DLD1 (cell line): ENCODE measurements around the gene SOX6.

Experiments
- in situ Hi-C: cut with HindIII; loops from 2 replicates; pipeline ENCODE4 v1.10.0; 2017; ENCODE audit warnings: low sequenced_read_pairs

SOX6 gene

GRCh38 chr11:16278979-16279378 lies 77.4 kb downstream of the SOX6 start:
- in situ Hi-C loops, result no loop called here

DNA sequence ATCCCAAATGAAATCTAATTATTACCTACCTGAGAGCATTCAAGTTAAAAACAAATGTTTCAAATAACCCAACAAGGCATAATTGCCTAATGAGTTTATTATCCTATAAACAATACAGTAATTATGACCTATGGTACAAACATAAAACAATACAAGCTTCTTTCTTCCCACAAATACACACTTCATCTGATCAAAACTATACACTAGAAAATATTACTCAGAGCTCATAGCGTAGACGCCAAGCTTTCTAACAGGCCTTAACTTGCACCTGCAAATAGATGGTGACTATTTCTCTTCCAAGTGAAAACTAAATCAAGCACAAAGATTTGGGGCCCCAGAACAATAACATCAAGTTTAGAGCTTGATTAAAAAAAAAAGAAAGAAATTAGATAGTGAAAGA lies 78.1 kb downstream of the SOX6 start:
- in situ Hi-C loops, result no loop called here

- in situ Hi-C loops, result no loop called here
Measured at GRCh38 chr11:16276251-16276650, 80.1 kb downstream of the SOX6 start.

- in situ Hi-C loops, result no loop called here
Measured at GRCh38 chr11:16271258-16271657, 85.1 kb downstream of the SOX6 start.

DNA sequence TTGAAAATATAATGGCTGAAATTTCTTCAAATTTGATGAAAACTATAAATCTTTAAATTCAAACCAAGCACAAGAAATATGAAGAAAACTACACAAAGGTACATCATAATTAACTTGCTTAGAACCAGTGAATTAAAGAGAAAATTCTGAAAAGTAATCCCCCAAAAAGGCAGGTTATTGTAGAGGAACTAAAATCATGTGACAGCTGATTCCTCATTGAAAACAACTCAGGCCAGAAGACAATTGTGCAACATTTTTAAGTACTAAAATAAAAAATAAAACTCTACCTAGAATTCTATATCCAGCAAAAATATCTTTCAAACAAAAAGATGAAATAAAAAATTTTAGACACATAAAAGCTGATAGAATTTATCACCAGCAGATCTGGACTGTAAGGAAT lies 90.3 kb downstream of the SOX6 start:
- in situ Hi-C loops, result no loop called here

GRCh38 chr11:16265022-16265421 lies 91.3 kb downstream of the SOX6 start:
- in situ Hi-C loops, result no loop called here

- in situ Hi-C loops, result no loop called here
Measured at GRCh38 chr11:16262645-16262955, 93.7 kb downstream of the SOX6 start.

DNA sequence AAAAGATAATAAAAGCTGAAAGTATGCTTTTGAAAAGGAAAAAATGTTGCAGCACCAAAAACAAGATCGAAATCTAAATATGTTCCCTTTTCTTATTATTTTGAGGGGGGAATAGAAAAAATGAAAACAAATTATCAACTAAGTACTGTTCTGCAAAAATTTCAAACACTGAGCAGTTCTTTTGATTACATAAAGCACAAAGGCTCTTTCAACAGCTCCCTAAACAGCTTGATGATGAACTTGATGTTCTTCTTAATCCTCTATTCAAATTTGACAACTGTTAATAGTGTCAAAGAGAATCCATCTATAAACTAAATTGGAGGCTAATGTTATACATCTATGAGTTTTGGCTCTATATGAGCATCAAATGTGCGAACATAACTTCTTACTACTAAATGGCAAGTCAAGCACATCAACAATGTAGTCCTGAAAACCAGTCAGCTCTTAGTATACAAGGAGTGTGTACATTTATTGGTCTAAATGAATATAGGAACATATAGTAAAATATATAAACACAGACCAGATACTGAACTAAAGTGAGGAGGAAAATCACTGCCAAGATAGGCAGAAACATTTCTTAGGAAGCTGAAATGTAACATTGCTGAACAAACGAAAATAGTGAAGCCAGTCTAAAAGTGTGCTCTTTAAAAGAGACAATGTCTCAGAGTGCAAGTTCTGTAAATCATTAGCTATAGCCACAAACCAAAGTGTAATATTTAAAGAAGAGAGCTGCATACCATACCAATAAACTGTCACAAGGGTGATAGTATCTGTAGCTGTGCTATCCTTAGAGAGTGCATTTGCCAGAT lies 94.3 kb downstream of the SOX6 start:
- in situ Hi-C loops, result no loop called here

DNA sequence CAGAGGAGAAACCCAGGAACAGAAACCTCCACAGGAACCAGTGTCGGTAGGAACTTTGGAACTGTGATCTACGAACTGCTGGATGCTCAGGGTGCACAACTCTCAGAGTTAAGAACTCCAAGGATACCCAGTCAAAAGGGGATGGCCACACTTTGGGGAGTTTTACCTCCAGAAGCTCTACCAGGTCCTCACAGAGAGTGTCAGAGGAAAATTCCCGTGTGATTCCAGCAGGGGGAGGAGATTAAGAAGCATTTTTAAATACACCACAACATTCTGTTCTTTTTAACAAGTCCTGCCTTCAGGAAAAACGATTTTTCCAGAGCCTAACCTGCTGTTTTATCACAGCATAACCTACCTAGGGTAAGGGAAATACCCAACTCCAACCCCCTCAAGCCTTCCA lies 104.0 kb downstream of the SOX6 start:
- in situ Hi-C loops, result no loop called here

DNA sequence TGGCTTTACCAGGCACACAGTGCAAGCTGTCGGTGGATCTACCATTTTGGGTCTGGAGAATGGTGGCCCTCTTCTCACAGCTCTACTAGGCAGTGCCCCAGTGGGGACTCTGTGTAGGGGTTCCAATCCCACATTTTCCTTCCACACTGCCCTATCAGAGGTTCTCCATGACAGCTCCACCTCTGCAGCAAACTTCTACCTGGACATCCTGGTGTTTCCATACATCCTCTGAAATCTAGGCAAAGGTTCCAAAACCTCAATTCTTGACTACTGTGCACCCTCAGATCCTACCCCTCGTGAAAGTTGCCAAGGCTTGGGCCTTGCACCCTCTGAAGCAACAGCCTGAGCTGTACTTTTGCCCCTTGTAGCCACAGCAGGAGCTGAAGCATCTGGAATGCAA lies 108.1 kb downstream of the SOX6 start:
- in situ Hi-C loops, result no loop called here

DNA sequence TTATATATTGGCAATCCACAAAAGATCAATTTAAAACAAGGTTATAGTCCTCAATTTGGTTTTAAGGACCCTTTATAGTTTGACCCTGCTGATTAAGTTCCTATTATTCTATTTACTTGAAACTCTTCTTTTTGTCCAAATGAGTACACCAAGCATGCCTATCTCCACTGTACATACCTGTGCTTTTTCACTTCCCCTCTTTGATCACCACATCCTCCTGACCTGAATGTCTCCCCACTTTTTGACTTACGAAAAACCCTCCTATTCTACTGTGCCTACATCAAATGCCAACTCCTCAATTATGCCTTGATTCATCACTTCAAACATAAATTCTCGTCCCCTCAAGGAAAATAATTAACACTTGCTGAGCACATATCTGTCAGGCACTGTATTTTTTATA lies 113.5 kb downstream of the SOX6 start:
- in situ Hi-C loops, result no loop called here

GRCh38 chr11:16240687-16241086 lies 115.7 kb downstream of the SOX6 start:
- in situ Hi-C loops, result no loop called here

DNA sequence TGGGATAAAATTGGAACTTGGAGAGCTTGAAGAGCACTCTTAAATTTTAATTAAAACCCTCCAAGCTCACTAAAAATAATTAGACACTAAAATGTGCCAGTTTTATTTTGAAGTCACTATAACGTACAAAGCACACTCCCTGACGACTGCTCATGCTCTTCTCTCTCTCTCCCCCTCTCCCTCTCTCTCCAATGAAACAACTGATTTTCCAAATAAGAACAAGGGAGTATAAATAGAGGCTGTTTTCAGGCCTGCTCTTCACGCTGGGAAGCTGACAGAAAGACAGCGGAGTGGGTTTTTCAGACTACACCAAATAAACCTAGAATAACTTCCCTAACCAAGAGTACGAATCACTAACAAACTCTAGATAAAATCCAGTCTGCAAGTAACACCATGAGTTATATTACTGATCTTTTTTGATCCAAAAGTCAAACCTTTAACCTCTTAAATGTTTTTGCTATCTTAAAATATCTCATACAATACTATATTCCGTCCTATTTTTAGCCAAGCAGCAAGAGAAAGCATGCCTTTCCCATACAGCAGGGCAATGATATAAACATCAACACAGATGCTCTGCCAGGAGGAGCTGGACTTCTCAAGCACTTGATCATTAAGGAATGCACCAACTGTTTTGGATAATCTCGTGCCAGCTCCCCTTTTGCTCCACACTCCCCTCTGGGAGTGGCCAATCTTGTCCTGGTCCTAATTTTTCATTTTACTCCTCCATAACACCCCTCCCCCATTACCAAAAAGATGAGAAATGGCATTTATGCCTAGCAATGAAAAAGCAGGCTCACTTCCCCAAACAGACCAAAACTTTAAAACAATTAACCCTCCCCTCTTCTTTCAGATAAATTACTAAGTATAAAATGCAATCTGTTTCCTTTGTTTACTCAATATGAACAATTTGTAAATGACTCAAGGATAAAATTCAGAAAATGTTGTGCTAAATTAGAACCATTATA lies 116.9 kb downstream of the SOX6 start:
- in situ Hi-C loops, result no loop called here

GRCh38 chr11:16226245-16226644 lies 130.1 kb downstream of the SOX6 start:
- in situ Hi-C loops, result no loop called here

- in situ Hi-C loops, result no loop called here
Measured at GRCh38 chr11:16225623-16226022, 130.7 kb downstream of the SOX6 start.

- in situ Hi-C loops, result no loop called here
Measured at GRCh38 chr11:16223558-16223957, 132.8 kb downstream of the SOX6 start.

GRCh38 chr11:16217631-16218030 lies 138.7 kb downstream of the SOX6 start:
- in situ Hi-C loops, result no loop called here

- in situ Hi-C loops, result no loop called here
Measured at GRCh38 chr11:16216831-16217230, 139.5 kb downstream of the SOX6 start.

DNA sequence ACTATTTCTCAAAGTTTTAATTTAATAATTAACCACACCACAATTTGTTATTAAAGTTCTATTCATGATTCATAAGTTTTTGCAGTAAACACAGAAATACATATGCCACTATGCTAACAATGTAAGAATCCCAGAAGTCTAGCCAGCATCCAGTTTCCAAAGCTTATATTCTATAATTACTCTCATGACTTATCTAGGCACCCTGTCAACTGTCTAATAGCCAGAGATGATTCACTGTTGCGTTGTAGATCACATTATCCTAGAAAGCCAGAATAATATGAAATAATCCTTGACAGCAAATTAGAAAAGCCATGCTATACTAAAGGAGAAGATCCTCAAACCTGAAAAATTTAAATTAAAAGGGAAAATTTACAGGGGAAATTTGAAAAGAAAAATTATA lies 141.0 kb downstream of the SOX6 start:
- in situ Hi-C loops, result no loop called here

DNA sequence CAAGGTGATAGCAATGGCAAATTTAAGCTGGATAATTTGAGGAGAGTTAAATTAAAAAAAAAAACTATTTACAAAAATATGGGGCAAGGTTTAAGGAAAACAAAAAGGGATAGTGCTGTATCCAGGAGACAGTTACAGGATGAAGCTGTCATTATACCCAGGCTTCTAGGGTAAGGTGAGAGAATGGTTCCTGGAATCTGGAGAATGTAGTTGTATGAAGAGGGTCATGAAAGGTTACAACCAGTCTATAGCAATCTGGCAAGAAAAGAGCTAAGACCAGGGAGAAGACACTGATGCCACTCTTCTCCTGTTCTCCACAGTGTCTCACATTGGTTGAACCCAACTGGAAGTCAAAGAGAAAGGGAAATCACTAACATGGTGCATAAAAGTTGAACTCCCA lies 144.9 kb downstream of the SOX6 start:
- in situ Hi-C loops, result no loop called here

DNA sequence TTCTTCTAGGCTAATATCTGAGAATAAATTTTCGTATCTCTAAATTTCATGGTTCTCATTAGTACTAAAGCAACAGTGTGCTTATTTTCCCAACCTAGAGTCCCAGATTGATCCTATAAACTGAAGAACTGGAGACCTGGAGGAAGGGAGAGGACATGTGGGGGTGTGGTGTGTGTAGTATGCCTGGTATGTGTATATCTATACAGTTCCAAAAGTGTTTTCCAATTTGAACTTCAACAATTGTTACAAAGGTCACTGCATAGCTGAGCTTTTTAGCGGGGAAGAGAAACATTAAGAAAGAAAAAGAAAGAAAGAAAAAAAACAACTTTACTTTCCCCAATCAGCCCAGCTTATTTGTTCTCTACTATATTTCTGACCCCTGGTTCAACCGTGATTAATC lies 152.1 kb downstream of the SOX6 start:
- in situ Hi-C loops, result no loop called here

DNA sequence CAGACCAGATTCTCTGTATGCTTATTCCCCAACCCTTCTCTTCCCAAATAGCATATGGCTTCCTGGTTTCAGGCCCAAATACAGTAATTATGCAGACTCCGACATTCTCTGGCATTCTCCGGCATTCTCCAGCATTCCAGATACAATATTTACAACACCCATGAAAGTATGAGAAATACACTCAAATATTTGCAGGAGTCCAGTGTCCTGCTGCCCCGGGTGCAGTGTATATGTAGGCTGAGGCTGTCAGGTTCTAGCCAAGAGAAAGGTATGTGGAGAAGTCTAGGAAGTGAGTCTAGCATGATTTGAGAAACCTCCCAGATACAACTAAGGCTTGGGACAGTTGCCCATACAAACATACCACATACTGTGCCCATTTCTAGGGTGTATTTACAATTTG lies 160.7 kb downstream of the SOX6 start:
- in situ Hi-C loops, result no loop called here
